Nephron (organoid): ENCODE data around the gene CDK5.
A peak's percentile ranks its signal among the peaks of the same experiment; 100 is the strongest.

Experiments used
- H3K27ac Mint-ChIP-seq, 3 experiments: 2 replicates each; pipeline ENCODE4 v1.8.0; 2020; ENCODE audit warnings: mixed read lengths in 3 of 3, mild to moderate bottlenecking in 2 of 3, moderate library complexity in 1 of 3
- H3K27me3 Mint-ChIP-seq: 2 replicates; pipeline ENCODE4 v1.8.0; 2021; ENCODE audit warnings: low read depth, mild to moderate bottlenecking, moderate library complexity, mixed read lengths
- H3K36me3 Mint-ChIP-seq: 2 replicates; pipeline ENCODE4 v1.8.0; 2020; ENCODE audit warnings: low read depth, mixed read lengths
- H3K4me1 Mint-ChIP-seq: 2 replicates; pipeline ENCODE4 v1.8.0; 2020; ENCODE audit warnings: mixed read lengths
- H3K4me3 Mint-ChIP-seq, 3 experiments: 2 replicates each; pipeline ENCODE4 v1.8.0; 2020; ENCODE audit warnings: mild to moderate bottlenecking in 3 of 3, mixed read lengths in 3 of 3, moderate library complexity in 2 of 3
- H3K9me3 Mint-ChIP-seq: 2 replicates; pipeline ENCODE4 v1.8.0; 2020; ENCODE audit warnings: mixed read lengths
- TF ChIP-seq, protein P1 (sequence below), 3 experiments: fragments of 200-600 bp; sonication (generic); IDR thresholded peaks; one replicate each; pipeline ENCODE4 v1.5.0; 2021; ENCODE audit warnings: antibody characterized with exemption in 3 of 3; ENCODE audit not compliant: unreplicated experiment in 3 of 3

Gene CDK5

GRCh38 chr7:151057989-151058780, 488 bp upstream of the CDK5 start:
- Mint-ChIP-seq H3K4me1 (peaks cover 40% of the 10 kb centered on the region), H3K27ac (peak overlapping the region; percentile 97 to 99 (median 99)), H3K27me3 (peaks cover 15% of the 10 kb centered on the region), H3K9me3 (no peaks in the 10 kb centered on the region), H3K4me3 (peak overlapping the region; percentile 94 to 95 (median 94)), H3K36me3 (peaks cover 5% of the 10 kb centered on the region)
- TF ChIP-seq, protein P1, sequence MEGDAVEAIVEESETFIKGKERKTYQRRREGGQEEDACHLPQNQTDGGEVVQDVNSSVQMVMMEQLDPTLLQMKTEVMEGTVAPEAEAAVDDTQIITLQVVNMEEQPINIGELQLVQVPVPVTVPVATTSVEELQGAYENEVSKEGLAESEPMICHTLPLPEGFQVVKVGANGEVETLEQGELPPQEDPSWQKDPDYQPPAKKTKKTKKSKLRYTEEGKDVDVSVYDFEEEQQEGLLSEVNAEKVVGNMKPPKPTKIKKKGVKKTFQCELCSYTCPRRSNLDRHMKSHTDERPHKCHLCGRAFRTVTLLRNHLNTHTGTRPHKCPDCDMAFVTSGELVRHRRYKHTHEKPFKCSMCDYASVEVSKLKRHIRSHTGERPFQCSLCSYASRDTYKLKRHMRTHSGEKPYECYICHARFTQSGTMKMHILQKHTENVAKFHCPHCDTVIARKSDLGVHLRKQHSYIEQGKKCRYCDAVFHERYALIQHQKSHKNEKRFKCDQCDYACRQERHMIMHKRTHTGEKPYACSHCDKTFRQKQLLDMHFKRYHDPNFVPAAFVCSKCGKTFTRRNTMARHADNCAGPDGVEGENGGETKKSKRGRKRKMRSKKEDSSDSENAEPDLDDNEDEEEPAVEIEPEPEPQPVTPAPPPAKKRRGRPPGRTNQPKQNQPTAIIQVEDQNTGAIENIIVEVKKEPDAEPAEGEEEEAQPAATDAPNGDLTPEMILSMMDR (IDR thresholded peaks at IDR 0.05; ENCODE audit: unreplicated experiment in 3 of 3), result no peak

DNA sequence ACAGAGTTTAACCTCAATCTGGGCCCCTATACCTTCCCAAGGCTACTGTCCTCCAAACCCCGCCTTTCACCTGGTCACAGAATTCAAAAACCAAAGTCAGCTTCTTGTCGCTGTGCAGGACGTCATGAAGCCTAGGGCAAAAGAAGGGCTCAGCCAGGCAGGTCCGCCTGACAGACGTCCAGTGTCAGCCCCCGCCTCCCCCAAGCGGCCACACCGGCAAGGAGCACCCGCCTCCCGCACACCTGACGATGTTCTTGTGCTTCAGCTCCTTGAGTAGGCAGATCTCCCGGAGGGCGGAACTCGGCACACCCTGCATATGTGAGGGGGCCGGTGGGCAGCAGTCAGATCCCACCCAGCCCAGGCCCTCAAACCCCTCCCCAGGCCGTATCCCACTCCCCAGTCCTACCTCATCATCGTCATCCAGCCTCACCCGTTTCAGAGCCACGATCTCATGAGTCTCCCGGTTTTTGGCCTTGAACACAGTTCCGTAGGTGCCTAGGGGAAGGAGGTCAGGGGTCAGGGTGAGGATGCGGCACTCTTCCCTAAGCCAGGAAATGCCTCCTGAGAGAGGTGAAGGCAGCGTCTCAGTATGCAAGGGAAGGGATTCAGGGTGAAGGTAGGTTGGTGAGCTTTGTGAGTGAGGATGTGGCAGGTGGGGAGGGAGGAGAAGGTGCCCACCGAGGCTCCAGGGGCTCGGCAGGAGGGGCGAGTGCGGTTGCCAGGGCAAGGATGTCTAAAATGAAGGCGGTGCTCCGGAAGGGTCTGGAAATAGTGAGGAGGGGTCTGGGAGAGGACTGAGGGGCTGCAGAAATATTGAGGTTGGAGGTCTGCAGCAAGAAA, 811 bp downstream of the CDK5 start:
- peaks cover 5% of the 10 kb centered on the region for H3K36me3 Mint-ChIP-seq

DNA sequence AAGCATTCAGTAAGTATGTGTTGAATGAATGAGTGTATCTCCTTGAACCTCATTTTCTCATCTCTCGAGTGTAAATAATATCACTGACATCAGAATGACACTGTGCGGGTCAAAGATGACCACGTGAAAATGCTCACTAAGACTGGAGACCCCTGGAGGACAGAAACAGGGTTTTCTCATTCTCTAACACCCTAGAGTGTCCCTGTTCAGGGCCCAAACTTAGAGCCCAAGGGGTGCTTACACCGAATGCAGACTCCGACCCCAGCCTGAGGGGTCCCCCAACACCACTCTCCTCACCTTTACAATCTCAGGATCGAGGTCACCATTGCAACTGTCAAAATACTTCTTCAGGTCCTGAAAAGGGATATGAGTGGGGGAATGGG, 1.4 kb downstream of the CDK5 start:
- H3K9me3 Mint-ChIP-seq, result no peaks in the 10 kb centered on the region

More for the DNA sequence above, 811 bp downstream of the CDK5 start:
- TF ChIP-seq, protein P1 (IDR thresholded peaks at IDR 0.05; ENCODE audit: unreplicated experiment in 3 of 3), result no peak
- Mint-ChIP-seq H3K27ac (peak overlapping the region; percentile 27 to 99 (median 97)), H3K27me3 (peaks cover 15% of the 10 kb centered on the region), H3K4me1 (peaks cover 36% of the 10 kb centered on the region), H3K9me3 (no peaks in the 10 kb centered on the region), H3K4me3 (peak overlapping the region; percentile 94 to 95 (median 94))

DNA sequence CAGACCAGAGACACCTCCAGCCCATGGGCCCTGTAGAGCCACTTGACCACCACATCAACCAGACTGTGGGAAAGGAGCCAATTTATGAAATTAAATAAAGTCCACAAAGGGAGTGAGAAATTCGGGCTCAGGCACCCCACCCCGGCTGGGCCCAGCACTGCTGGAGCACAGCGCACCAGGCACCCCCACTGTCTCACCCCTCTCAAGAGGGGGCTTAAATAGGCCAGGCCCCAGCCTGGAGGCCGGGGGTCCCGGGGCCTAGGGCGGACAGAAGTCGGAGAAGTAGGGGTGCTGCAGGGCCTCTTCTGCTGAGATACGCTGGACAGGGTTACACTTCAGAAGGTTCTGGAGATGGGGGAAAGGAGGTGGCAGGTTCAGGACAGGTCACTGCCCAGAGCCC, 3.9 kb downstream of the CDK5 start:
- peaks cover 5% of the 10 kb centered on the region for H3K36me3 Mint-ChIP-seq
- H3K4me3 Mint-ChIP-seq, result no peak overlapping the region
- no peaks in the 10 kb centered on the region for H3K9me3 Mint-ChIP-seq
- H3K27me3 Mint-ChIP-seq, result peaks cover 27% of the 10 kb centered on the region
- H3K27ac Mint-ChIP-seq, result no peak overlapping the region
- TF ChIP-seq, protein P1 (IDR thresholded peaks at IDR 0.05; ENCODE audit: unreplicated experiment in 3 of 3), result no peak
- H3K4me1 Mint-ChIP-seq, result peaks cover 19% of the 10 kb centered on the region

More for the DNA sequence above, 1.4 kb downstream of the CDK5 start:
- Mint-ChIP-seq H3K4me3 (peak overlapping the region; percentile 94 to 95 (median 94)), H3K27ac (no peak overlapping the region), H3K36me3 (peaks cover 5% of the 10 kb centered on the region), H3K27me3 (peaks cover 15% of the 10 kb centered on the region), H3K4me1 (peaks cover 30% of the 10 kb centered on the region)
- TF ChIP-seq, protein P1 (IDR thresholded peaks at IDR 0.05; ENCODE audit: unreplicated experiment in 3 of 3), result no peak

DNA sequence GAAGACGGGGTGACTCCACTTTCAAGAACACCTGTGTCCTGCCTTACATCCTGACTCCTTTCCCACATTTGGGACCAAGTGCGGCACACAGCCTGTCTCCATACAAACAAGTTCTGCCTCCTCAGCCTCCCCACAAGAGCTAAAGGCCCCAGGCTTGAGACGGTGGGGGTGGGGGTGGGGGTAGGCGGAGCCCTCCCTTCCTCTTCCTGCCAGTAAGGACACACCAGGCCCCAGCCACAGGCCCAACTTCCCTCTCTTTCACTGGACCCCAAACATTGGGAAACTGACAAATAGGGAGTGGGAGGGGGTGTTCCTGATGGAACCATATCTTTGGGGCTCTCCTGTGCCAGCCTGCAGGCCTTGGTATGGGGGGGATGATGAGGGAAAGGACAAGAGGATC, 4.6 kb downstream of the CDK5 start:
- Mint-ChIP-seq H3K9me3 (no peaks in the 10 kb centered on the region), H3K4me3 (no peak overlapping the region), H3K36me3 (peaks cover 5% of the 10 kb centered on the region), H3K4me1 (peaks cover 16% of the 10 kb centered on the region), H3K27me3 (peaks cover 31% of the 10 kb centered on the region), H3K27ac (no peak overlapping the region)
- TF ChIP-seq, protein P1 (IDR thresholded peaks at IDR 0.05; ENCODE audit: unreplicated experiment in 3 of 3), result no peak
